VCaP (cell line): ENCODE data around the gene LRRC57.

ENCODE experiments used
- H3K27ac ChIP-seq: fragments of 450-650 bp; 2 replicates; pipeline ENCODE4 v1.5.1; 2017
- CTCF ChIP-seq: fragments of 450-650 bp; conservative IDR thresholded peaks from 2 replicates; pipeline ENCODE4 v1.5.1; 2017; ENCODE audit warnings: mild to moderate bottlenecking, moderate library complexity

The LRRC57 gene

GRCh38 chr15:42548249-42549031 lies at the start of gene LRRC57, which contains the start of gene HAUS2:
Gene LRRC57 (minus strand): TSS chr15:42548793. CDS start chr15:42548434, 359 bp downstream.
Gene HAUS2 (plus strand): TSS chr15:42548838. CDS start chr15:42548873, 35 bp downstream.
- H3K27ac ChIP-seq = peak within 1 kb of the TSS; percentile 76
- no peak for TF ChIP-seq CTCF

GRCh38 chr15:42595626-42596240 lies 47.1 kb upstream of the LRRC57 start:
- no peak for TF ChIP-seq CTCF
- no peak overlapping the region for H3K27ac ChIP-seq

GRCh38 chr15:42594095-42594494 lies 45.5 kb upstream of the LRRC57 start:
- no peak overlapping the region for H3K27ac ChIP-seq
- no peak for TF ChIP-seq CTCF

- no peak overlapping the region for H3K27ac ChIP-seq
- no peak for TF ChIP-seq CTCF
Measured at GRCh38 chr15:42593143-42593542, 44.5 kb upstream of the LRRC57 start.

GRCh38 chr15:42592716-42593115 lies 44.1 kb upstream of the LRRC57 start:
- no peak overlapping the region for H3K27ac ChIP-seq
- no peak for TF ChIP-seq CTCF

GRCh38 chr15:42591238-42591934 lies 42.8 kb upstream of the LRRC57 start:
- TF ChIP-seq CTCF = peak; percentile 68
- H3K27ac ChIP-seq = no peak overlapping the region

GRCh38 chr15:42590619-42591237 lies 42.1 kb upstream of the LRRC57 start:
- no peak overlapping the region for H3K27ac ChIP-seq
- no peak for TF ChIP-seq CTCF
